ENCODE measurements around the gene FIBIN.

- no peak for TF ChIP-seq CTCF (IDR thresholded peaks at IDR 0.05; ENCODE audit: insufficient read depth, low read depth, low read length)
- TF ChIP-seq EZH2 (IDR thresholded peaks at IDR 0.05; ENCODE audit: insufficient read depth, low read length) = no peak
These were observed 31.5 kb downstream of the FIBIN start for GRCh38 chr11:27025312-27025955.

Data from astrocyte (in vitro differentiated cells and primary cell).